ENCODE measurements around the gene CNTN5.

GRCh38 chr11:100010393-100010792 lies 989.6 kb downstream of the CNTN5 start:
- TF ChIP-seq CTCF (IDR thresholded peaks at IDR 0.05) (no peak), POLR2A (IDR thresholded peaks at IDR 0.05) (no peak)
